H9 (cell line): ENCODE data around the gene CNPPD1. TPM values are rescaled to one million over a fixed set of nuclear protein-coding genes. Genes with fewer than 3 reads are reported as not detected.

Source experiments
- DNase-seq: peaks from one replicate; pipeline ENCODE4 v3.0.0-alpha.2; 2017
- H2AFZ ChIP-seq: one replicate; pipeline ENCODE4 v1.6.1; 2013; ENCODE audit warnings: mild to moderate bottlenecking, low read length, control low read depth, moderate library complexity
- H2AK5ac ChIP-seq: 2 replicates; pipeline ENCODE4 v1.6.1; 2013; ENCODE audit warnings: low read length, control low read depth, mixed read lengths; ENCODE audit not compliant: insufficient read length
- H2BK120ac ChIP-seq: one replicate; pipeline ENCODE4 v1.6.1; 2013; ENCODE audit warnings: low read depth, mild to moderate bottlenecking, low read length, control low read depth, inconsistent platforms; ENCODE audit not compliant: poor library complexity, severe bottlenecking
- H2BK12ac ChIP-seq: 2 replicates; pipeline ENCODE4 v1.6.1; 2013; ENCODE audit warnings: low read length, control low read depth, mixed read lengths, low read depth; ENCODE audit not compliant: insufficient read length
- H2BK15ac ChIP-seq: 2 replicates; pipeline ENCODE4 v1.6.1; 2013; ENCODE audit warnings: low read depth, low read length, control low read depth
- H2BK20ac ChIP-seq: one replicate; pipeline ENCODE4 v1.6.1; 2013; ENCODE audit warnings: low read depth, mild to moderate bottlenecking, low read length, control low read depth, inconsistent platforms; ENCODE audit not compliant: poor library complexity, severe bottlenecking
- H2BK5ac ChIP-seq: 2 replicates; pipeline ENCODE4 v1.6.1; 2013; ENCODE audit warnings: low read length, control low read depth, mixed read lengths; ENCODE audit not compliant: insufficient read length
- H3K14ac ChIP-seq: 2 replicates; pipeline ENCODE4 v1.6.1; 2013; ENCODE audit warnings: low read length, control low read depth; ENCODE audit not compliant: insufficient read depth
- H3K18ac ChIP-seq: 2 replicates; pipeline ENCODE4 v1.6.1; 2013; ENCODE audit warnings: low read depth, mild to moderate bottlenecking, mixed read lengths, low read length, control low read depth; ENCODE audit not compliant: insufficient read length
- H3K23ac ChIP-seq: 2 replicates; pipeline ENCODE4 v1.6.1; 2013; ENCODE audit warnings: low read length, control low read depth, mixed read lengths, low read depth; ENCODE audit not compliant: insufficient read length
- H3K23me2 ChIP-seq: 2 replicates; pipeline ENCODE4 v1.6.1; 2013; ENCODE audit warnings: low read depth, mild to moderate bottlenecking, mixed read lengths, low read length, control low read depth; ENCODE audit not compliant: insufficient read length, poor library complexity, severe bottlenecking
- H3K27ac ChIP-seq: 2 replicates; pipeline ENCODE4 v1.5.1; 2013; ENCODE audit warnings: low read length, control low read depth, mixed read lengths, low read depth; ENCODE audit not compliant: insufficient read length
- H3K27me3 ChIP-seq: 2 replicates; pipeline ENCODE4 v1.6.1; 2013; ENCODE audit warnings: low read length, control low read depth, inconsistent platforms; ENCODE audit not compliant: insufficient read depth
- H3K4ac ChIP-seq: 2 replicates; pipeline ENCODE4 v1.6.1; 2013; ENCODE audit warnings: low read depth, mild to moderate bottlenecking, control low read depth, inconsistent platforms, low read length, moderate library complexity
- H3K4me1 ChIP-seq: 2 replicates; pipeline ENCODE4 v1.6.1; 2013; ENCODE audit warnings: low read length, control low read depth, inconsistent platforms; ENCODE audit not compliant: insufficient read depth
- H3K4me2 ChIP-seq: 2 replicates; pipeline ENCODE4 v1.6.1; 2013; ENCODE audit warnings: low read length, control low read depth, mixed read lengths; ENCODE audit not compliant: insufficient read length, insufficient read depth
- H3K56ac ChIP-seq: 2 replicates; pipeline ENCODE4 v1.6.1; 2013; ENCODE audit warnings: low read depth, mild to moderate bottlenecking, mixed read lengths, low read length, control low read depth; ENCODE audit not compliant: insufficient read length
- H3K79me1 ChIP-seq: 2 replicates; pipeline ENCODE4 v1.6.1; 2013; ENCODE audit warnings: low read depth, mild to moderate bottlenecking, moderate library complexity, low read length, control low read depth, inconsistent platforms; ENCODE audit not compliant: insufficient read depth, poor library complexity, severe bottlenecking
- H3K79me2 ChIP-seq: 2 replicates; pipeline ENCODE4 v1.6.1; 2013; ENCODE audit warnings: low read length, control low read depth, inconsistent platforms; ENCODE audit not compliant: insufficient read depth
- H3K9ac ChIP-seq: 2 replicates; pipeline ENCODE4 v1.6.1; 2013; ENCODE audit warnings: low read length, control low read depth, mixed read lengths; ENCODE audit not compliant: insufficient read length; ENCODE audit errors: extremely low read depth
- H3K9me3 ChIP-seq: one replicate; pipeline ENCODE4 v1.6.1; 2013; ENCODE audit warnings: low read depth, low read length, inconsistent platforms; ENCODE audit not compliant: control insufficient read depth
- H3T11ph ChIP-seq: one replicate; pipeline ENCODE4 v1.6.1; 2013; ENCODE audit warnings: mild to moderate bottlenecking, low read length, control low read depth, inconsistent platforms
- H4K20me1 ChIP-seq: one replicate; pipeline ENCODE4 v1.6.1; 2013; ENCODE audit not compliant: control insufficient read depth, insufficient read length, insufficient read depth
- H4K5ac ChIP-seq: 2 replicates; pipeline ENCODE4 v1.6.1; 2013; ENCODE audit warnings: low read depth, mild to moderate bottlenecking, mixed read lengths, low read length, control low read depth; ENCODE audit not compliant: insufficient read length
- H4K8ac ChIP-seq: replicated peaks from 2 replicates; pipeline ENCODE4 v1.6.1; 2013; ENCODE audit warnings: low read length, control low read depth, mixed read lengths, low read depth; ENCODE audit not compliant: insufficient read length
- H4K91ac ChIP-seq: 2 replicates; pipeline ENCODE4 v1.6.1; 2013; ENCODE audit warnings: low read depth, mild to moderate bottlenecking, moderate library complexity, mixed read lengths, low read length, control low read depth; ENCODE audit not compliant: insufficient read length
- H3K27ac Mint-ChIP-seq, 3 experiments: 2 replicates in 2 of 3; 3 replicates in 1 of 3; pipeline ENCODE4 v1.8.0; 2020 to 2021; ENCODE audit warnings: mixed read lengths in 3 of 3, mild to moderate bottlenecking in 1 of 3, moderate library complexity in 1 of 3
- H3K27me3 Mint-ChIP-seq: 2 replicates; pipeline ENCODE4 v1.8.0; 2021; ENCODE audit warnings: low read depth, mild to moderate bottlenecking, moderate library complexity, mixed read lengths
- H3K36me3 Mint-ChIP-seq, 3 experiments: 2 replicates in 2 of 3; 3 replicates in 1 of 3; pipeline ENCODE4 v1.8.0; 2020 to 2021; ENCODE audit warnings: low read depth in 3 of 3, mixed read lengths in 3 of 3; ENCODE audit not compliant: insufficient read depth in 1 of 3
- H3K4me1 Mint-ChIP-seq, 2 experiments: 2 replicates each; pipeline ENCODE4 v1.8.0; 2020; ENCODE audit warnings: mixed read lengths in 2 of 2
- H3K4me3 Mint-ChIP-seq, 2 experiments: 2 replicates in 1 of 2; 3 replicates in 1 of 2; pipeline ENCODE4 v1.8.0; 2020 to 2021; ENCODE audit warnings: mild to moderate bottlenecking in 2 of 2, mixed read lengths in 2 of 2, moderate library complexity in 1 of 2
- H3K9me3 Mint-ChIP-seq, 2 experiments: 2 replicates in 1 of 2; 3 replicates in 1 of 2; pipeline ENCODE4 v1.8.0; 2020; ENCODE audit warnings: mild to moderate bottlenecking in 2 of 2, mixed read lengths in 2 of 2, moderate library complexity in 1 of 2
- whole genome bisulfite sequencing: extraction: QIAGEN DNeasy Blood & Tissue Kit; methylation state at CpG from one replicate; pipeline ENCODE4 v1.1.7; 2013; ENCODE audit warnings: missing lambda C conversion rate, low lambda C conversion rate, mixed read lengths; ENCODE audit not compliant: insufficient read length; ENCODE audit errors: extremely low coverage; 5-methylcytosine and 5-hydroxymethylcytosine counted together
- total RNA-seq: library from RNA; stranded (reverse); gene quantifications from 2 replicates; pipeline ENCODE4 v1.2.1, GENCODE V29; 2021
- TF ChIP-seq, protein P1 (sequence below): fragments of 200-600 bp; sonication (generic); conservative IDR thresholded peaks from 3 replicates; pipeline ENCODE4 v1.8.0; 2021; ENCODE audit warnings: antibody characterized with exemption, mild to moderate bottlenecking

CNPPD1 gene
- total RNA-seq, 1 experiment from 2014 or later: 33.0 TPM

DNA sequence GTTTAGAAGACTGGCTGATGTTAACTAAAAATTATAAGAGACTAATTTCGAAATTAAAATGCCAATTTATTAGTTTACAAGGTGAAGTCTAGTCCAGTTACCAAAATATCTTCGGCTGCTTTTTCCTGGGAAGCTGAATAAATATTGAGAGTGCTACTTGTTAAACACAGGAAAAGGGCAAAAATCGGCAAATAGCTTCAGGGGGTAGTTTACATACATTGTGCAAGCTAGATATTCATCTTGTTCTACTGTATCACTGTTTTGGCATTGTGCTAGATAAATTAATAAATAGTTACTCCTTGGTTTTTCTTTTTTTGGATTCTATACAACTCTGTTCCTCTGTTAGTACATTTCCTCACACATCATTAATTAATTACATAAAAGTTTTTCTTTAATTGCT lies 45.4 kb downstream of the CNPPD1 start:
- no peaks in the 10 kb centered on the region for H3K23me2 ChIP-seq
- no peak overlapping the region for H2BK12ac ChIP-seq
- no peak overlapping the region for H4K5ac ChIP-seq
- no peaks in the 10 kb centered on the region for H3K36me3 Mint-ChIP-seq
- no peak overlapping the region for H3K27ac Mint-ChIP-seq
- H3K18ac ChIP-seq: no peak overlapping the region
- no peaks in the 10 kb centered on the region for H3K9me3 ChIP-seq
- H2BK120ac ChIP-seq: no peak overlapping the region
- no peak overlapping the region for H2BK15ac ChIP-seq
- H3T11ph ChIP-seq: no peak overlapping the region
- no peaks in the 10 kb centered on the region for H3K27me3 Mint-ChIP-seq
- H3K9ac ChIP-seq: no peak overlapping the region
- H2AK5ac ChIP-seq: no peak overlapping the region
- no peak overlapping the region for H3K4me2 ChIP-seq
- H3K27ac ChIP-seq: no peak overlapping the region
- no peaks in the 10 kb centered on the region for H4K20me1 ChIP-seq
- H3K4ac ChIP-seq: no peak overlapping the region
- H3K9me3 Mint-ChIP-seq: no peaks in the 10 kb centered on the region
- H4K91ac ChIP-seq: no peak overlapping the region
- H4K8ac ChIP-seq: no peak overlapping the region
- no peak overlapping the region for H3K23ac ChIP-seq
- no peak overlapping the region for H2BK5ac ChIP-seq
- peaks cover 2% of the 10 kb centered on the region; the same call in 1 of the 2 replicates for H3K4me1 ChIP-seq
- WGBS: no CpG with 5 or more reads among the region's 3 CpGs
- TF ChIP-seq, protein P1, sequence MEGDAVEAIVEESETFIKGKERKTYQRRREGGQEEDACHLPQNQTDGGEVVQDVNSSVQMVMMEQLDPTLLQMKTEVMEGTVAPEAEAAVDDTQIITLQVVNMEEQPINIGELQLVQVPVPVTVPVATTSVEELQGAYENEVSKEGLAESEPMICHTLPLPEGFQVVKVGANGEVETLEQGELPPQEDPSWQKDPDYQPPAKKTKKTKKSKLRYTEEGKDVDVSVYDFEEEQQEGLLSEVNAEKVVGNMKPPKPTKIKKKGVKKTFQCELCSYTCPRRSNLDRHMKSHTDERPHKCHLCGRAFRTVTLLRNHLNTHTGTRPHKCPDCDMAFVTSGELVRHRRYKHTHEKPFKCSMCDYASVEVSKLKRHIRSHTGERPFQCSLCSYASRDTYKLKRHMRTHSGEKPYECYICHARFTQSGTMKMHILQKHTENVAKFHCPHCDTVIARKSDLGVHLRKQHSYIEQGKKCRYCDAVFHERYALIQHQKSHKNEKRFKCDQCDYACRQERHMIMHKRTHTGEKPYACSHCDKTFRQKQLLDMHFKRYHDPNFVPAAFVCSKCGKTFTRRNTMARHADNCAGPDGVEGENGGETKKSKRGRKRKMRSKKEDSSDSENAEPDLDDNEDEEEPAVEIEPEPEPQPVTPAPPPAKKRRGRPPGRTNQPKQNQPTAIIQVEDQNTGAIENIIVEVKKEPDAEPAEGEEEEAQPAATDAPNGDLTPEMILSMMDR: no peak
- no peak overlapping the region for H2BK20ac ChIP-seq
- H3K79me2 ChIP-seq: no peaks in the 10 kb centered on the region
- H3K4me1 Mint-ChIP-seq: peaks cover 0 to 4% of the 10 kb centered on the region in 2 experiments; a peak in 2 of 4 replicates
- H2AFZ ChIP-seq: no peak overlapping the region
- H3K56ac ChIP-seq: no peak overlapping the region
- no peaks in the 10 kb centered on the region for H3K79me1 ChIP-seq
- no peak overlapping the region for H3K4me3 Mint-ChIP-seq
- no peaks in the 10 kb centered on the region for H3K27me3 ChIP-seq
- no peak for DNase-seq
- H3K14ac ChIP-seq: no peak overlapping the region
